ENCODE measurements around the gene BAZ2B. TPM values are rescaled to one million over a fixed set of nuclear protein-coding genes. Genes with fewer than 3 reads are reported as not detected.
"Not testable (repeated sequence)": the region's sequence is repeated elsewhere in the genome, so short reads cannot be mapped to it uniquely, and the experiment has no call there.

BAZ2B gene
- total RNA-seq, 1 donor from 2014 or later: 77.7 TPM

- DNase-seq (ENCODE audit: low spot score): not testable (repeated sequence)
Observed at GRCh38 chr2:159535261-159535660, 81.1 kb downstream of the BAZ2B start.

- no peak for DNase-seq (ENCODE audit: low spot score)
Observed at GRCh38 chr2:159531475-159531874, 84.9 kb downstream of the BAZ2B start.

GRCh38 chr2:159526433-159526832, 89.9 kb downstream of the BAZ2B start:
- no peak for DNase-seq (ENCODE audit: low spot score)

- DNase-seq (ENCODE audit: low spot score): no peak
Observed at GRCh38 chr2:159525012-159525411, 91.3 kb downstream of the BAZ2B start.

GRCh38 chr2:159521272-159521671, 95.1 kb downstream of the BAZ2B start:
- DNase-seq (ENCODE audit: low spot score): no peak

GRCh38 chr2:159518321-159519005, 97.9 kb downstream of the BAZ2B start:
- DNase-seq (ENCODE audit: low spot score): no peak

GRCh38 chr2:159516241-159516758, 100.0 kb downstream of the BAZ2B start:
- peak; percentile 26 for DNase-seq (ENCODE audit: low spot score)

- DNase-seq (ENCODE audit: low spot score): no peak
Observed at GRCh38 chr2:159515441-159515840, 100.9 kb downstream of the BAZ2B start.

GRCh38 chr2:159513745-159514144, 102.6 kb downstream of the BAZ2B start:
- no peak for DNase-seq (ENCODE audit: low spot score)

GRCh38 chr2:159508140-159508539, 108.2 kb downstream of the BAZ2B start:
- DNase-seq (ENCODE audit: low spot score): no peak

GRCh38 chr2:159506764-159507440, 109.4 kb downstream of the BAZ2B start:
- no peak for DNase-seq (ENCODE audit: low spot score)

- DNase-seq (ENCODE audit: low spot score): no peak
Observed at GRCh38 chr2:159506202-159506601, 110.1 kb downstream of the BAZ2B start.

GRCh38 chr2:159505196-159505595, 111.2 kb downstream of the BAZ2B start:
- no peak for DNase-seq (ENCODE audit: low spot score)

- DNase-seq (ENCODE audit: low spot score): no peak
Observed at GRCh38 chr2:159501743-159502142, 114.6 kb downstream of the BAZ2B start.

- no peak for DNase-seq (ENCODE audit: low spot score)
Observed at GRCh38 chr2:159497847-159498246, 118.5 kb downstream of the BAZ2B start.

- no peak for DNase-seq (ENCODE audit: low spot score)
Observed at GRCh38 chr2:159497256-159497655, 119.1 kb downstream of the BAZ2B start.

GRCh38 chr2:159489476-159489875, 126.9 kb downstream of the BAZ2B start:
- DNase-seq (ENCODE audit: low spot score): no peak

GRCh38 chr2:159484532-159484931, 131.8 kb downstream of the BAZ2B start:
- no peak for DNase-seq (ENCODE audit: low spot score)

- DNase-seq (ENCODE audit: low spot score): no peak
Observed at GRCh38 chr2:159476329-159476728, 140.0 kb downstream of the BAZ2B start.

- DNase-seq (ENCODE audit: low spot score): no peak
Observed at GRCh38 chr2:159475793-159476192, 140.6 kb downstream of the BAZ2B start.

GRCh38 chr2:159471340-159471739, 145.0 kb downstream of the BAZ2B start:
- DNase-seq (ENCODE audit: low spot score): no peak

GRCh38 chr2:159468257-159468656, 148.1 kb downstream of the BAZ2B start:
- DNase-seq (ENCODE audit: low spot score): no peak

- no peak for DNase-seq (ENCODE audit: low spot score)
Observed at GRCh38 chr2:159462961-159463360, 153.4 kb downstream of the BAZ2B start.

Measured in mucosa of gallbladder (tissue), 1 donor.